GM18526 (cell line): ENCODE results near the gene CCDC9.

Experiments
- POLR2A ChIP-seq: IDR thresholded peaks from 3 replicates; pipeline ENCODE4 v1.6.1; 2011; ENCODE audit not compliant: insufficient read length; ENCODE audit errors: extremely low read depth

The CCDC9 gene

DNA sequence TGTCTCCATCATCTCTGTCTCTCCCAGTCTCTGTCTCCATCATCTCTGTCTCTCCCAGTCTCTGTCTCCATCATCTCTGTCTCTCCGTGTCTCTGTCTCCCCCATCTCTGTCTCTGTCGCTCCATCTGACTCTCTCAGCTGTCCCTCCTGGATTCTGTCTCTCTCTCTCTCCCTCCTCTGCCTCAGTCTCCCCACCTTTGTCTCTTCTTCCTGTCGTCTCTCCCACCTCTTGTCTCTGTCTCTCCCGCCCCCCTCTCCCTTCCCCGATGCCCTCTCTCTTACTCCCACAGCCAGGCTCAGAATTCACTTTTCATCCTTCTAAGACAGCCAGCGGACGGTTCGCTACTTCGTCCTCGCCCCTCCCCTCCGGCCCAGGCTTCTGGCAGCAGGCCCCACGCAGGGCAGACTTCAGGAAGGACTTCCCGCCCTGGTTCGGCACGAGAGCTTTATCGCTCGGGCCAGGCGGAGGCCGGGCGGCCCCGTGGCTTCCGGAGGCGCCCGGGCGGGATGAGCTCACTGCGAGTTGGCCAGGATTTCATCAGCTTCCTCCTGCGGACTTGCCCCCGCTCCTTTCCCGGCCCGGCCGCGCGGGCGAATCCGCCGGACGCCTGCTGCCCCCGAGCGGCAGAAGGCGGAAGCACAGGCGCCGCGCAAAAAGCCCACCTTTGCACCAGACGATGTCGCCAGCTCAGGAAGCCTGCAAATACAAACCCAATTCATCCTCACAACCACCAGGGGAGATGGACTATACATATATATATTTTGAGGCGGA lies 12.4 kb upstream of the CCDC9 start:
- peak; percentile 49 for TF ChIP-seq POLR2A

DNA sequence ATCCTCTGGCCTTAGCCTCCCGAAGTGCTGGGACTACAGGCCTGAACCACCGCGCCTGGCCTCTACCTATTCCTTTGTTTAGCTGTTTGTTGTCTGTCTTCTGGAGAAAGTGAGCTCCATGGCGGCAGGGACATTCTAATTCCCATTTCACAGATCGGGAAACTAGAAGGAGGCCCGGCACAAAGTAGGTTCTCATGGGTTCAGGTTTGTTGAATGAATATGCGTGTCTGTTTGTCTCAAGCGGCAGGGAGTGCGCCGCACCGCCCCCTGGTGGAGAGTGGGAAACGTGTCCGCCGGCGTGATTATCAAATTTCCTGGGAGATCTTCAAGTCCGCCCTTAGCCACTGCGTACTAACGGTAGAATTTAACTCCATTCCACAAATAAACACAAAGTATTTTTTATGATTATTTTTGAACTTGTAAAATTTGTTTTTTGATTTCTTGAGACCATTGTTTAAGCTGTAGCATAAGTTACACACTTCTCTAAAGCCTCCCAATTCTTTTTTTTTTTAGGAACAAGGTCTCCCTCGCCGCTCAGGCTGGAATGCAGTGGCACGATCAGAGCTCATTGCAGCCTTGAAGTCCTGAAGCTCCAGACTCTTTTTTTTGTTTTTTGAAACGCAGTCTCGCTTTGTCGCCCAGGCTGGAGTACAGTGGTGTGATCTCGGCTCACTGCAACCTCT lies 8.9 kb upstream of the CCDC9 start:
- TF ChIP-seq POLR2A = no peak

DNA sequence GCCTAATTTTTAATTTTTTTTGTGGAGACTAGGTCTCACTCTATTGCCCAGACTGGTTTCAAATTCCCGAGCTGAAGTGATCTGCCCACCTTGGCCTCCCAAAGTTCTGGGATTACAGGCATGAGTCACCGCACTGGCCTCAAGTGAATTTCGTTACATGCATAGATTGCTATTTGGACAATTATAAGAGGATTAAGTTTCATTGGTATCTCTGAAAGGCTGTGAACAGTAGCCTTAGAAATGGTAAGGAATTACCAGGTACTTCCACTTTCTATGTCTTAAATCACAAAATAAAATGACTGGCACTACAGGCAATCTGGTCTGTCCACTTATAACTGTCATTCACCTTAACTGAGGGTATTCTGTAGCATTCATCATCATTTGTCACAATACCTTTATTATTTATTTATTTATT lies 2.9 kb upstream of the CCDC9 start:
- TF ChIP-seq POLR2A = no peak

DNA sequence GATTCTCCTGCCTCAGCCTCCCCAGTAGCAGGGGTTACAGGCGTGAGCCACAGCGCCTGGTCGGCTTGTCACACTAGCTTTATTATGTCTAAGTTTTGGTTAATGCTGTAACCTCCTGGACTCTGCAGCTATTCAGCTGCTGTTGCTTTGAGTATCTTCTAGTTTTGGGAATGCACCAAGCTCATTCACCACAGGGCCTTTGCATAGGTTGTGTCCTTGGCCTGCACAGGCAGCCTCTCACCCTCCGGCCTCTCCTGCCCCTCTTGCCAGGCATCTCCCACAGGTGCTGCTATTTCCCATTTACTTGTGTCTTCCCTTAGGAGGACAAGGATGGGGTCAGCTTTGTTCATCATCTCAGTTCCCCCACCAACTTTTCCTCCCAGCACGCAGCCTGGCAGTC lies 2.4 kb upstream of the CCDC9 start:
- no peak for TF ChIP-seq POLR2A

DNA sequence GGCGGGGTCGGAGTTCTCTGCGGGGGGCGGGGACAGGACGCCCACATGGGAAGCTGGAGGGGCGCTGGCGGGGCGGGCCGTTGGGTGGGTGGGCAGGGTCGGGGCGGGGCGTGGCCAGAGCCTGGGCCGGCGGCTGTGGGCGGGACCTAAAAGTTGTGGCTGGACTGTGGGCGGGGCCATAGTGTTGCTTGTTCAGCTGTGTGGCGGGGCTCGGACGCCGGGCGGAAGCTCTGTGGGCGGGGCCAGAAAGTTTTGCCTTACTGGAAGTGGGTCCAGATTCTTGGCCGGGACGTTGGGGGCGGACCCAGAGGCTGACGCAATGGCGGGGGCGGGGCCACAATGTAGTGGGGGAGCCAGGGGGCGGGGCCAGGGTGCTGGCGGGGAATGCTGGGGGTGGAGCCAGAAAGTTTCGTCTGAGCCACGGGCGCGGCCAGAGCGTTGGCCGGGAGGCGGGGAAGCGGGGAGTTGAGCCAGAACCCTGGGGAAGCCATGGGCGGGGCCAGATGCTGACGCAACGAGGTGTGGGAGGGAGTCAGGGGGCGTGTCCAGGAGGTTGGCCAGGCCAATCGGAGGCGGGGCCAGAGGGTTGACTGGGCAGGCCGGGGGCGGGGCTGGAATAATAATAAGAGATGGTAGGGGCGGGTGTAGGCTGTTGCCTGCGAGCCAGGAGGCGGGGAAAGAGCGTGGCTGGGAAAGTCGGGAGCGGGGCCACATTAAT lies 527 bp downstream of the CCDC9 start:
- TF ChIP-seq POLR2A = no peak

DNA sequence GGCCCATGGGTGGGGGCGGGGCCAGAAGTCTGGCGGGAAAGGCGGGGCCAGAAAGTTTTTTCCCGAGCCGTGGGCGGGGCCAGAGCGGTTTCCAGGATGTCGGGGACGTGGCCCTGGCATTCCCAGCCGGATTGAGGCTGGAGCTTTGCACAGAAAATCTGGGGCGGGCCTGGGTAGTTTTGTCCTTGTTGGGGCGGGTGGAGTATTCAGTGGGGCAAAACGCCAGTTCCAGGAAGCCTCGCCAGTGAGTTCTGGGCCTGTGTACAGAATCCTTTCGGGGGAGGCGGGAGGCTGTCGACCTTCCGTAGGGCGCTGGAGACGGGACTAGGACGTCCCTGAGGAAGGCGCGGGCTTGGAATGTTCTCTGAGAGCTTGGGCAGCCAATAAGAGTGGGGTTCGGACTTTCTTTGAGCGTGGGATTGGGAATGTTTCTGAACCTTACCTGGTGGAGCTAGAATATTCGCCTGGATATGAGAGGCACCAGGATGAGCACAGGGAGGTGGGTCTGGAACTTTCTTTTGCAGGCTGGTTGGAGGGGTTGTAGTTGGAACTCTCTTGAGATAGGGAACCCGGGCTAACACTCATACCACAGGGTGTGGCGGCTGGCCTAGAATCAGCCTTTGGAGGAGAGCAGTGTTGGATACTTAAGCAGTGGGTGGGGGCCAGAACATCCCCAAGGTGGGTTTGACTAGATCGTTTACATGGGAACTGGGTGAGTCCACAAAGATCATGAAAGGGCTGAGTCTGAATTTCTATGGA lies 1.3 kb downstream of the CCDC9 start:
- TF ChIP-seq POLR2A = no peak

DNA sequence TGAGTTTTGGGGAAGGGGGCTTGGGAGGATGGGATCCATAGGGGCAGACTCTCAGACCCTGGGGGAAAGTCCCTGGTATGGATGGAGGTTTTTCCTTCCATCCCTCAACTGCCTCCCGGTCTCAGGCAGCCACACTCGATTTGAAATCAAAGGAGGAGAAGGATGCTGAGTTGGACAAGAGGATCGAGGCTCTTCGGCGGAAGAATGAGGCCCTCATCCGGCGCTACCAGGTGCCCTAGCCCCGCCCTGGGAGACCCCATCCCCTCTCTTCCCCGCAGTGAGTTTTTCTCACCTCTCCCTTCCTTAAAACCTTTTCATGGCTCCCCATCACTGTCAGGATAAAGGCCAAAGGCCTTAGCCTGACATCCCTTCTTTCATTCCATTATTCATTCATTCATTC lies 2.1 kb downstream of the CCDC9 start:
- TF ChIP-seq POLR2A = no peak

DNA sequence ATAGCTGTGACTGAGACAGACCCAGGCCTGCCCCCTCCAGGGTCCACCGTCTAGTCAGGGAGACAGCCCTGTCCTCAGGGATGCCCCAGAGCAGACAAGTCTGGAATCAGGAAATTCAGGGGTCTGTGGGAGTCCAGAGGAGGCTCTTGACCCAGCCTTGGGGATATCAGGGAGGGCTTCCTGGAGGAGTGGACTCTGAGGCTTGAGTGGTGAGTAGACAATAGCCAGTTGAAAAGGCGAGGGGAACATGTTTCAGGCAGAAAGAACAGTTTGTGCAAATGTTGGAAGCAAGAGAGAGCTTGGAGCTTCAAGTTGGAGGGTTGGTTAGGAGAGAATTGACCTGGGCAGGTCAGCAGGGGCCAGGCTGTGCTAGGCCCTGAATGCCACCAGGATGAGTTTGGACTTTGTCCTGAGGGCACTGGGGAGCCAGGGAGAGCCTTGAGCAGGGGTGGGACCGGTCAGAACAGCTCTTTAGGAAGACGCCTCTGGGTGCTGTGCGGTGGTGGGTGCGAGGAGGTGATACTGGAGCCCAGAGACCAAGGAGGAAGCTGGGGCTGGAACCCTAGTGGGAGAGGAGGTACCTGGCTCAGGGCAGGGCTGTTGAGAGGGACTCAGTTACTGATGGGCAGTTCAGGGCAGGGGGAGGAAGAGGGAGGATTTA lies 2.7 kb downstream of the CCDC9 start:
- TF ChIP-seq POLR2A = no peak

DNA sequence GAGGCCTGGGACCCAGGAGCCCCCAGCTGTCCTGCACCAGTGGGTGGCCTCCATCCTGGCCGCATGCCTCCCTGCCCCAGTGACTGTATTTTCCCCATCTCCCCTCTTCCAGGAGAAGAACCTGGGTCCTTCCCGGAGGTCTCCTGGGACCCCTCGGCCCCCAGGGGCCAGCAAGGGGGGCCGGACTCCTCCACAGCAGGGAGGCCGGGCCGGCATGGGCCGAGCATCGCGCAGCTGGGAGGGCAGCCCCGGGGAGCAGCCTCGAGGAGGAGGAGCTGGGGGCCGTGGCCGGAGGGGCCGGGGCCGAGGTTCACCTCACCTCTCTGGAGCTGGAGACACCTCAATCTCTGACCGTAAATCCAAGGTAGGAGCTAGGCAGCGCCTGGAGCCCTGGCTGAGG lies 4.2 kb downstream of the CCDC9 start:
- no peak for TF ChIP-seq POLR2A

DNA sequence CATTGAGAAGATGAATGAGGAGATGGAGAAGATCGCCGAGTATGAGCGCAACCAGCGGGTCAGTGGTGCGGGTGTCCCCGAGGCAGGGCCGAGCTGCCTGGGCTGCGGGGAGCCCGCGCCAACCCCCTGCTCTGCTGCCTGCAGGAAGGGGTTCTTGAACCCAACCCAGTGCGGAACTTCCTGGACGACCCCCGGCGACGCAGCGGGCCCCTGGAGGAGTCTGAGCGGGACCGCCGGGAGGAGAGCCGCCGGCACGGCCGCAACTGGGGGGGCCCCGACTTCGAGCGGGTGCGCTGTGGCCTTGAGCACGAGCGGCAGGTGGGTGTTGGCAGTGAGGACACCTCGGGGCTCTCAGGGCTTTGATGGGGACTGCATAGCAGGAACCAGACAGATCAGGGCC lies 8.3 kb downstream of the CCDC9 start:
- TF ChIP-seq POLR2A = no peak

DNA sequence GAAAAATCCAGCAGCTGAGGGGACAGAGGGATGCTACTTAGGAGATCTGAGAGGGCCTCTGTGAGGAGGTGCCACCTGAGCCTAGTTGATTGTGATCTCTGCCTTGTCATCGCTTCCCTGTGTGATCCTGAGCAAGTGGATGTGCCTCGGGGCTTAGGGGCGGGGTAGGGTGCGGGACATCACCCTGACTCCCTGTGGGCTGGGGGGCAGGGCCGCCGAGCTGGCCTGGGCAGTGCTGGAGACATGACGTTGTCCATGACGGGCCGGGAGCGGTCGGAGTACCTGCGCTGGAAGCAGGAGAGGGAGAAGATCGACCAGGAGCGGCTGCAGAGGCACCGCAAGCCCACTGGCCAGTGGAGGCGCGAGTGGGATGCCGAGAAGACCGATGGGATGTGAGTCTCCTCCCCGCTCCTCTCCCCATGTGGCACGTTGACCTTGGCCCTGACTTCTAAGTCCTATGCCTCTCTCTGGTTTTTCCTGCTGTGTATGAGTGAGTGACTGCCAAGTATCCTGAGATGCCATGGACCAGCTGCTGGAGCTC lies 10.1 kb downstream of the CCDC9 start:
- TF ChIP-seq POLR2A = no peak

DNA sequence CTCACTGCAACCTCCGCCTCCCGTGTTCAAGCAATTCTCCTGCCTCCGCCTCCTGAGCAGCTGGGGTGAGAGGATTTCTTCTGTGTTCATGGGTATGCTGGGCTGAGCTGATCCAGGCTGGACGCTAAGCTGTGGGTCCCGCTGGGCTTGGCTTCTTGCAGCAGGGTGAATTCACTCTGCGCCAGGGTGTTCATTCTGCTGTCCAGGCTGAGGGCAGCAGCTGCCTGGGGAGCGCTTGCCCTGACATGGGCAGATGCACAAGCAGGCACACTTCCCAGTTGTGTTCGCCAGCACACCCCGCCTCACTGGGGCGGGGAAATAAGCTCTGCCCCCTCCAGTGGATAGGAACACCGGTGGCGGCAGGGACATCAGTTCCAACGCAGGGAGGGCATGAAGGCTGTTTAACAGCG lies 11.0 kb downstream of the CCDC9 start:
- no peak for TF ChIP-seq POLR2A

DNA sequence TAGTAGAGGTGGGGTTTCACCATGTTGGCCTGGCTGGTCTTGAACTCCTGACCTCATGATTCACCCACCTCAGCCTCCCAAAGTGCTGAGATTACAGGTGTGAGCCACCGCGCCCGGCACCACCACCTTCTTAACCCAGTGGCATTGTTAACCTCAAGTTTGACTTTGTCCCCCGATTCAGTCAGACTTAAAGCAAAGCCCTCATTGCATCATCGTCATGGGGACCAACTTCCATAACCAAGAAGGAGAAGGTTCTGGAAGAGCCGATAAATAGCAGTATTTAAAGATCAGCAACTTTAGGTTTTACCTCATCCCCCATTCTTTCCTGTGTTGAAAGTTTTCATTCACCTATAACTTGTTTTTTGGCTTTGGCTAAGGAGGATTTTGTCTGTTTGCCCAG lies 11.7 kb downstream of the CCDC9 start:
- TF ChIP-seq POLR2A = no peak

DNA sequence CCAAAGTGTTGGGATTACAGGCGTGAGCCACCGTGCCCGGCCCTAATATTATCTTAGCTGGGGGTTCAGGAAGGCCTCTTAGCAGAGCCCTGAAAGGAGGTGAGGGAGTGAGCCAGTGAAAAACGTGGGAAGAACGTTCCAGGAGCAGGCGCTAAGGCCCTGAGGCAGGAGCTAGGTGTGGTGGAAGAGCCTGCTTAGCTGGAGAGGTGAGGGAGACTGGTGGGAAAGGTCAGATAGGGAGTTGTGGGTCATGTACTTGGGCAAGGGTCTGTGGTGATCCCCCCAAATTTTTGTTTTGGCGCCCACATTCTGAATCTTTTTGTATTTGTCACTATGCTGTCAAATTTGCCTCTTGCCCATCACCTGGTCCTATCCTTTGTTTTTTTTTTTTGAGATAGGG lies 13.3 kb downstream of the CCDC9 start:
- TF ChIP-seq POLR2A = no peak

DNA sequence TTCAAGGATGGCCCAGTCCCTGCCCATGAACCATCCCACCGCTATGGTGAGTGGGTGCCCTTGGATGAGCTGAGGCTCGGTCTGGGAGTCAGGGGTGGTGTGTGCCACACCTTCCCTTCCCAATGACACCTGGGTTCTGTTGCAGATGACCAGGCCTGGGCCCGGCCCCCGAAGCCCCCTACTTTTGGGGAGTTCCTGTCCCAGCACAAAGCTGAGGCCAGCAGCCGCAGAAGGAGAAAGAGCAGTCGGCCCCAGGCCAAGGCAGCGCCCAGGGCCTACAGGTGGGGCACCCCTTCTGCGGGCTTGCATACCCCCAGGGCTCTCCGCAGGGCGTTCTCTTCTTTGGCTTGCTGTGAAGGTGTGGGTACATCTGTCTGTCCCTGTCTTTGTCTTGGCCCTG lies 14.1 kb downstream of the CCDC9 start:
- TF ChIP-seq POLR2A = no peak
